HFFc6 (cell line): ENCODE results near the gene PRR3. TPM values are rescaled to one million over a fixed set of nuclear protein-coding genes. Genes with fewer than 3 reads are reported as not detected.

Experiments used
- DNase-seq: peaks from one replicate; pipeline ENCODE4 v3.0.0-alpha.2; 2018
- H3K27ac Mint-ChIP-seq: 2 replicates; pipeline ENCODE4 v1.8.0; 2020; ENCODE audit warnings: mild to moderate bottlenecking, mixed read lengths
- H3K27me3 Mint-ChIP-seq: 2 replicates; pipeline ENCODE4 v1.8.0; 2021; ENCODE audit warnings: mild to moderate bottlenecking, moderate library complexity, mixed read lengths; ENCODE audit not compliant: insufficient read depth
- H3K36me3 Mint-ChIP-seq: 2 replicates; pipeline ENCODE4 v1.8.0; 2021; ENCODE audit warnings: low read depth, mixed read lengths
- H3K4me1 Mint-ChIP-seq: 2 replicates; pipeline ENCODE4 v1.8.0; 2020; ENCODE audit warnings: low read depth, mixed read lengths
- H3K4me3 Mint-ChIP-seq: 2 replicates; pipeline ENCODE4 v1.8.0; 2020; ENCODE audit warnings: mild to moderate bottlenecking, moderate library complexity, mixed read lengths
- H3K9me3 Mint-ChIP-seq: 2 replicates; pipeline ENCODE4 v1.8.0; 2020; ENCODE audit warnings: mild to moderate bottlenecking, mixed read lengths
- CTCF ChIP-seq: fragments of 200-600 bp; sonication (generic); IDR thresholded peaks from 2 replicates; pipeline ENCODE4 v1.5.0; 2021; ENCODE audit warnings: antibody characterized with exemption, mild to moderate bottlenecking
- microRNA-seq: library from miRNA; unstranded; fragments of <30 nt; microRNA quantifications from one replicate; pipeline ENCODE4, GENCODE V29; 2019
- total RNA-seq, 6 experiments: library from RNA; stranded (reverse); fragmentation: NEBNext Ultra II Directional; extraction: Animal tissue kit (Norgen Biotek cat#: 25700); gene quantifications; 2 replicates in 1 of 6; 3 replicates in 5 of 6; pipeline ENCODE4 v1.2.3, GENCODE V29; 2021

Gene PRR3
- total RNA-seq, 6 experiments from 2014 or later, result 9.8 to 14.0 (median 12.3) TPM

DNA sequence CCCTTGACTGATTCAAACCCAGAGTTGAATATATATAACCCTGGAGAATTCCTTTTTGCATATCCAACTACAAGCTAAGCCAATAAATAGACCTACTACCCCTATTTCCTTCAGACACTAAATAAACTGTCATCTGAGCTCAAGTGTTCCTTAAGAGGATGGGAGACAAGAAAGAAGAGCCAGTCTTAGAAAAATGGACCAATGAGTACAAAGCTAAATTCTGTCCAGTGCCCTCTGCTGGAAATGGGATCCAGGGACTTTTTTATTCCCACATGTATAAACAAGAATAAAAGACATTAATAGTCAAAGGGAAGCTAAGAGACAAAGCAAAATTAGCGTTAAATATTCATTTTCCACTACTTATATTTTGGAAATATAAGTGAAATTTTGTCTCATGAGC, 55.1 kb downstream of the PRR3 start:
- peaks cover 28% of the 10 kb centered on the region for H3K27me3 Mint-ChIP-seq
- H3K9me3 Mint-ChIP-seq, result peaks cover 16% of the 10 kb centered on the region
- H3K36me3 Mint-ChIP-seq, result peaks cover 74% of the 10 kb centered on the region
- peak; percentile 43 for DNase-seq
- peak overlapping the region; percentile 70 for H3K27ac Mint-ChIP-seq
- TF ChIP-seq CTCF, result peak; percentile 68
- H3K4me1 Mint-ChIP-seq, result peaks cover 82% of the 10 kb centered on the region
- no peak overlapping the region for H3K4me3 Mint-ChIP-seq

GRCh38 chr6:30612687-30613248, 55.7 kb downstream of the PRR3 start:
- TF ChIP-seq CTCF, result no peak
- H3K36me3 Mint-ChIP-seq, result peaks cover 69% of the 10 kb centered on the region
- H3K27me3 Mint-ChIP-seq, result peaks cover 30% of the 10 kb centered on the region
- H3K4me1 Mint-ChIP-seq, result peaks cover 77% of the 10 kb centered on the region
- peaks cover 17% of the 10 kb centered on the region for H3K9me3 Mint-ChIP-seq
- peak overlapping the region; percentile 97; the same call in 1 of the 2 replicates for H3K4me3 Mint-ChIP-seq
- peak; percentile 52 for DNase-seq
- peak overlapping the region; percentile 99 for H3K27ac Mint-ChIP-seq

Small RNAs within 50 kb of the gene (microRNA-seq; reads per million reads assigned to microRNA genes)
- 576 reads per million, percentile 69 among the genes with 10 or more reads in this experiment for gene MIR877

Other genes with a start within 250 kb of the PRR3 start
- 10 to 100 TPM in 4 of 6 experiments, 1 to 10 TPM in 2; 8.7 to 12.2 (median 10.8) TPM for gene TRIM39, start 230.4 kb upstream of the PRR3 start, total RNA-seq
- 10 to 100 TPM; 32.3 to 45.9 (median 40.0) TPM for gene RPP21, start 212.1 kb upstream of the PRR3 start, total RNA-seq
- gene HLA-E, start 67.8 kb upstream of the PRR3 start, total RNA-seq, result 100 to 1,000 TPM; 122 to 131 (median 126) TPM
- 10 to 100 TPM; 56.9 to 65.6 (median 61.9) TPM for gene GNL1, start 806 bp upstream of the PRR3 start, total RNA-seq
- 10 to 100 TPM; 51.3 to 69.3 (median 63.1) TPM for gene ABCF1, start 14.1 kb downstream of the PRR3 start, total RNA-seq
- 10 to 100 TPM; 62.4 to 75.4 (median 71.2) TPM for gene PPP1R10, start 59.9 kb downstream of the PRR3 start, total RNA-seq
- 10 to 100 TPM; 50.7 to 63.4 (median 56.1) TPM for gene MRPS18B, start 60.5 kb downstream of the PRR3 start, total RNA-seq
- 1 to 10 TPM; 5.2 to 9.3 (median 5.9) TPM for gene ATAT1, start 69.6 kb downstream of the PRR3 start, total RNA-seq
- 10 to 100 TPM; 12.0 to 19.2 (median 16.4) TPM for gene C6orf136, start 89.8 kb downstream of the PRR3 start, total RNA-seq
- gene DHX16, start 115.7 kb downstream of the PRR3 start, total RNA-seq, result 10 to 100 TPM; 33.7 to 36.7 (median 35.5) TPM
- gene PPP1R18, start 129.3 kb downstream of the PRR3 start, total RNA-seq, result 100 to 1,000 TPM; 135 to 149 (median 141) TPM
- gene NRM, start 133.7 kb downstream of the PRR3 start, total RNA-seq, result 10 to 100 TPM; 16.3 to 35.1 (median 31.1) TPM
- gene MDC1, start 160.0 kb downstream of the PRR3 start, total RNA-seq, result 10 to 100 TPM; 18.4 to 31.9 (median 28.1) TPM
- gene TUBB, start 163.1 kb downstream of the PRR3 start, total RNA-seq, result 1,000 to 10,000 TPM; 1,052 to 1,712 (median 1,589) TPM
- 100 to 1,000 TPM; 218 to 286 (median 236) TPM for gene FLOT1, start 185.4 kb downstream of the PRR3 start, total RNA-seq
- gene IER3, start 187.3 kb downstream of the PRR3 start, total RNA-seq, result 10 to 100 TPM; 38.1 to 62.4 (median 60.2) TPM